H9 (cell line): ENCODE results near the gene KRTAP10-11. TPM values are rescaled to one million over a fixed set of nuclear protein-coding genes. Genes with fewer than 3 reads are reported as not detected.
A peak's percentile ranks its signal among the peaks of the same experiment; 100 is the strongest.

ENCODE experiments used
- DNase-seq: peaks from one replicate; pipeline ENCODE4 v3.0.0-alpha.2; 2017
- H2AFZ ChIP-seq: one replicate; pipeline ENCODE4 v1.6.1; 2013; ENCODE audit warnings: mild to moderate bottlenecking, low read length, control low read depth, moderate library complexity
- H2AK5ac ChIP-seq: 2 replicates; pipeline ENCODE4 v1.6.1; 2013; ENCODE audit warnings: low read length, control low read depth, mixed read lengths; ENCODE audit not compliant: insufficient read length
- H2BK120ac ChIP-seq: one replicate; pipeline ENCODE4 v1.6.1; 2013; ENCODE audit warnings: low read depth, mild to moderate bottlenecking, low read length, control low read depth, inconsistent platforms; ENCODE audit not compliant: poor library complexity, severe bottlenecking
- H2BK12ac ChIP-seq: 2 replicates; pipeline ENCODE4 v1.6.1; 2013; ENCODE audit warnings: low read length, control low read depth, mixed read lengths, low read depth; ENCODE audit not compliant: insufficient read length
- H2BK15ac ChIP-seq: 2 replicates; pipeline ENCODE4 v1.6.1; 2013; ENCODE audit warnings: low read depth, low read length, control low read depth
- H2BK20ac ChIP-seq: one replicate; pipeline ENCODE4 v1.6.1; 2013; ENCODE audit warnings: low read depth, mild to moderate bottlenecking, low read length, control low read depth, inconsistent platforms; ENCODE audit not compliant: poor library complexity, severe bottlenecking
- H2BK5ac ChIP-seq: 2 replicates; pipeline ENCODE4 v1.6.1; 2013; ENCODE audit warnings: low read length, control low read depth, mixed read lengths; ENCODE audit not compliant: insufficient read length
- H3K14ac ChIP-seq: 2 replicates; pipeline ENCODE4 v1.6.1; 2013; ENCODE audit warnings: low read length, control low read depth; ENCODE audit not compliant: insufficient read depth
- H3K18ac ChIP-seq: 2 replicates; pipeline ENCODE4 v1.6.1; 2013; ENCODE audit warnings: low read depth, mild to moderate bottlenecking, mixed read lengths, low read length, control low read depth; ENCODE audit not compliant: insufficient read length
- H3K23ac ChIP-seq: 2 replicates; pipeline ENCODE4 v1.6.1; 2013; ENCODE audit warnings: low read length, control low read depth, mixed read lengths, low read depth; ENCODE audit not compliant: insufficient read length
- H3K23me2 ChIP-seq: 2 replicates; pipeline ENCODE4 v1.6.1; 2013; ENCODE audit warnings: low read depth, mild to moderate bottlenecking, mixed read lengths, low read length, control low read depth; ENCODE audit not compliant: insufficient read length, poor library complexity, severe bottlenecking
- H3K27ac ChIP-seq: 2 replicates; pipeline ENCODE4 v1.5.1; 2013; ENCODE audit warnings: low read length, control low read depth, mixed read lengths, low read depth; ENCODE audit not compliant: insufficient read length
- H3K27me3 ChIP-seq: 2 replicates; pipeline ENCODE4 v1.6.1; 2013; ENCODE audit warnings: low read length, control low read depth, inconsistent platforms; ENCODE audit not compliant: insufficient read depth
- H3K4ac ChIP-seq: 2 replicates; pipeline ENCODE4 v1.6.1; 2013; ENCODE audit warnings: low read depth, mild to moderate bottlenecking, control low read depth, inconsistent platforms, low read length, moderate library complexity
- H3K4me1 ChIP-seq: 2 replicates; pipeline ENCODE4 v1.6.1; 2013; ENCODE audit warnings: low read length, control low read depth, inconsistent platforms; ENCODE audit not compliant: insufficient read depth
- H3K4me2 ChIP-seq: 2 replicates; pipeline ENCODE4 v1.6.1; 2013; ENCODE audit warnings: low read length, control low read depth, mixed read lengths; ENCODE audit not compliant: insufficient read length, insufficient read depth
- H3K56ac ChIP-seq: 2 replicates; pipeline ENCODE4 v1.6.1; 2013; ENCODE audit warnings: low read depth, mild to moderate bottlenecking, mixed read lengths, low read length, control low read depth; ENCODE audit not compliant: insufficient read length
- H3K79me1 ChIP-seq: 2 replicates; pipeline ENCODE4 v1.6.1; 2013; ENCODE audit warnings: low read depth, mild to moderate bottlenecking, moderate library complexity, low read length, control low read depth, inconsistent platforms; ENCODE audit not compliant: insufficient read depth, poor library complexity, severe bottlenecking
- H3K79me2 ChIP-seq: 2 replicates; pipeline ENCODE4 v1.6.1; 2013; ENCODE audit warnings: low read length, control low read depth, inconsistent platforms; ENCODE audit not compliant: insufficient read depth
- H3K9ac ChIP-seq: 2 replicates; pipeline ENCODE4 v1.6.1; 2013; ENCODE audit warnings: low read length, control low read depth, mixed read lengths; ENCODE audit not compliant: insufficient read length; ENCODE audit errors: extremely low read depth
- H3K9me3 ChIP-seq: one replicate; pipeline ENCODE4 v1.6.1; 2013; ENCODE audit warnings: low read depth, low read length, inconsistent platforms; ENCODE audit not compliant: control insufficient read depth
- H3T11ph ChIP-seq: one replicate; pipeline ENCODE4 v1.6.1; 2013; ENCODE audit warnings: mild to moderate bottlenecking, low read length, control low read depth, inconsistent platforms
- H4K20me1 ChIP-seq: one replicate; pipeline ENCODE4 v1.6.1; 2013; ENCODE audit not compliant: control insufficient read depth, insufficient read length, insufficient read depth
- H4K5ac ChIP-seq: 2 replicates; pipeline ENCODE4 v1.6.1; 2013; ENCODE audit warnings: low read depth, mild to moderate bottlenecking, mixed read lengths, low read length, control low read depth; ENCODE audit not compliant: insufficient read length
- H4K8ac ChIP-seq: replicated peaks from 2 replicates; pipeline ENCODE4 v1.6.1; 2013; ENCODE audit warnings: low read length, control low read depth, mixed read lengths, low read depth; ENCODE audit not compliant: insufficient read length
- H4K91ac ChIP-seq: 2 replicates; pipeline ENCODE4 v1.6.1; 2013; ENCODE audit warnings: low read depth, mild to moderate bottlenecking, moderate library complexity, mixed read lengths, low read length, control low read depth; ENCODE audit not compliant: insufficient read length
- H3K27ac Mint-ChIP-seq, 3 experiments: 2 replicates in 2 of 3; 3 replicates in 1 of 3; pipeline ENCODE4 v1.8.0; 2020 to 2021; ENCODE audit warnings: mixed read lengths in 3 of 3, mild to moderate bottlenecking in 1 of 3, moderate library complexity in 1 of 3
- H3K27me3 Mint-ChIP-seq: 2 replicates; pipeline ENCODE4 v1.8.0; 2021; ENCODE audit warnings: low read depth, mild to moderate bottlenecking, moderate library complexity, mixed read lengths
- H3K36me3 Mint-ChIP-seq, 3 experiments: 2 replicates in 2 of 3; 3 replicates in 1 of 3; pipeline ENCODE4 v1.8.0; 2020 to 2021; ENCODE audit warnings: low read depth in 3 of 3, mixed read lengths in 3 of 3; ENCODE audit not compliant: insufficient read depth in 1 of 3
- H3K4me1 Mint-ChIP-seq, 2 experiments: 2 replicates each; pipeline ENCODE4 v1.8.0; 2020; ENCODE audit warnings: mixed read lengths in 2 of 2
- H3K4me3 Mint-ChIP-seq, 2 experiments: 2 replicates in 1 of 2; 3 replicates in 1 of 2; pipeline ENCODE4 v1.8.0; 2020 to 2021; ENCODE audit warnings: mild to moderate bottlenecking in 2 of 2, mixed read lengths in 2 of 2, moderate library complexity in 1 of 2
- H3K9me3 Mint-ChIP-seq, 2 experiments: 2 replicates in 1 of 2; 3 replicates in 1 of 2; pipeline ENCODE4 v1.8.0; 2020; ENCODE audit warnings: mild to moderate bottlenecking in 2 of 2, mixed read lengths in 2 of 2, moderate library complexity in 1 of 2
- WGBS: extraction: QIAGEN DNeasy Blood & Tissue Kit; methylation state at CpG from one replicate; pipeline ENCODE4 v1.1.7; 2013; ENCODE audit warnings: missing lambda C conversion rate, low lambda C conversion rate, mixed read lengths; ENCODE audit not compliant: insufficient read length; ENCODE audit errors: extremely low coverage; 5-methylcytosine and 5-hydroxymethylcytosine counted together
- total RNA-seq: library from RNA; stranded (reverse); gene quantifications from 2 replicates; pipeline ENCODE4 v1.2.1, GENCODE V29; 2021
- TF ChIP-seq, protein P1 (sequence below): fragments of 200-600 bp; sonication (generic); conservative IDR thresholded peaks from 3 replicates; pipeline ENCODE4 v1.8.0; 2021; ENCODE audit warnings: antibody characterized with exemption, mild to moderate bottlenecking

KRTAP10-11 gene
- total RNA-seq, 1 experiment from 2014 or later, result not detected

DNA sequence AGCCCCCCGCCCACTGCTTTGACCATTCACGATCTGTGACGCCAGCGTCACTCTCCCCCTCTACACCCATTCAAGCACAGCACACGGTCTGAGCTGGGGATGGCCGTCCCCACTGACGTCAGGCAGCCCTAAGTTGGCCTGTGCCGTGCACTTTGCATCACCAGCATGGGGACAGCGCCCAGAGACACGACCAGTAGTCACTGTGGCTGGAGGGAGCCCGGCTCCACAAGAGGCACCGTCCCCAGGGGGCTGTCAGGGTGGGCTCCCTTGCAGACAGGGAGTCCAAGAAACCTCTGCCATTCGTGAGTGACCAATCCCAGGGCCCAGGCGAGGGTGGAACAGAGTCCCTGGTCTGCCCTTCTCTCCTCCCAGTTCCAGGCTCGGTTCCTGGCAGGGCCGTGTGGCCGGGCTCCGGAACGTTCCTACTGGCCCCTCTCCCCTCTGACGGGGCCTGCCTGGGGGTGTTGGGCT lies 32.0 kb upstream of the KRTAP10-11 start:
- Histone ChIP-seq H3K23me2 (no peaks in the 10 kb centered on the region), H3T11ph (no peak overlapping the region), H3K27me3 (no peaks in the 10 kb centered on the region), H3K4me1 (no peaks in the 10 kb centered on the region), H4K5ac (no peak overlapping the region), H3K9me3 (peaks cover 9% of the 10 kb centered on the region), H3K79me2 (no peaks in the 10 kb centered on the region), H3K56ac (no peak overlapping the region), H2BK12ac (no peak overlapping the region), H3K27ac (no peak overlapping the region), H2BK20ac (no peak overlapping the region), H4K8ac (no peak overlapping the region), H2BK15ac (no peak overlapping the region), H4K20me1 (no peaks in the 10 kb centered on the region), H3K18ac (no peak overlapping the region), H2AK5ac (no peak overlapping the region), H2AFZ (no peak overlapping the region), H3K14ac (no peak overlapping the region; the same call in 1 of the 2 replicates), H2BK5ac (no peak overlapping the region), H3K4me2 (no peak overlapping the region), H4K91ac (no peak overlapping the region), H2BK120ac (no peak overlapping the region), H3K9ac (no peak overlapping the region), H3K79me1 (no peaks in the 10 kb centered on the region), H3K23ac (no peak overlapping the region), H3K4ac (no peak overlapping the region)
- Mint-ChIP-seq H3K27ac (peak overlapping the region in 1 of 3 experiments; percentile 27; a peak in 1 of 7 replicates), H3K36me3 (peaks cover 9 to 28% (median 25%) of the 10 kb centered on the region in 3 experiments), H3K27me3 (peaks cover 7% of the 10 kb centered on the region), H3K4me3 (no peak overlapping the region), H3K9me3 (peaks cover 34 to 42% of the 10 kb centered on the region in 2 experiments), H3K4me1 (peaks cover 27% of the 10 kb centered on the region in 2 experiments)
- TF ChIP-seq, protein P1, sequence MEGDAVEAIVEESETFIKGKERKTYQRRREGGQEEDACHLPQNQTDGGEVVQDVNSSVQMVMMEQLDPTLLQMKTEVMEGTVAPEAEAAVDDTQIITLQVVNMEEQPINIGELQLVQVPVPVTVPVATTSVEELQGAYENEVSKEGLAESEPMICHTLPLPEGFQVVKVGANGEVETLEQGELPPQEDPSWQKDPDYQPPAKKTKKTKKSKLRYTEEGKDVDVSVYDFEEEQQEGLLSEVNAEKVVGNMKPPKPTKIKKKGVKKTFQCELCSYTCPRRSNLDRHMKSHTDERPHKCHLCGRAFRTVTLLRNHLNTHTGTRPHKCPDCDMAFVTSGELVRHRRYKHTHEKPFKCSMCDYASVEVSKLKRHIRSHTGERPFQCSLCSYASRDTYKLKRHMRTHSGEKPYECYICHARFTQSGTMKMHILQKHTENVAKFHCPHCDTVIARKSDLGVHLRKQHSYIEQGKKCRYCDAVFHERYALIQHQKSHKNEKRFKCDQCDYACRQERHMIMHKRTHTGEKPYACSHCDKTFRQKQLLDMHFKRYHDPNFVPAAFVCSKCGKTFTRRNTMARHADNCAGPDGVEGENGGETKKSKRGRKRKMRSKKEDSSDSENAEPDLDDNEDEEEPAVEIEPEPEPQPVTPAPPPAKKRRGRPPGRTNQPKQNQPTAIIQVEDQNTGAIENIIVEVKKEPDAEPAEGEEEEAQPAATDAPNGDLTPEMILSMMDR, result no peak
- WGBS, result no CpG with 5 or more reads among the region's 20 CpGs
- no peak for DNase-seq
